NB4 (cell line): ENCODE results near the gene CDRT15.

Source experiments
- DNase-seq: peaks from one replicate; pipeline ENCODE4 v3.0.0; 2010; ENCODE audit warnings: low read depth
- H3K4me3 ChIP-seq: one replicate; pipeline ENCODE4 v1.5.1; 2011; ENCODE audit warnings: mild to moderate bottlenecking, low read depth, low read length, moderate library complexity
- CTCF ChIP-seq: IDR thresholded peaks from one replicate; pipeline ENCODE4 v1.5.1; 2012; ENCODE audit warnings: low read depth, low read length
- MAX ChIP-seq: IDR thresholded peaks from 2 replicates; pipeline ENCODE4 v1.6.1; 2011; ENCODE audit warnings: low read depth, low read length
- MYC ChIP-seq: IDR thresholded peaks from 2 replicates; pipeline ENCODE4 v1.6.1; 2011; ENCODE audit warnings: low read depth, low read length
- POLR2A ChIP-seq: IDR thresholded peaks from 2 replicates; pipeline ENCODE4 v1.6.1; 2011; ENCODE audit warnings: mild to moderate bottlenecking; ENCODE audit not compliant: insufficient read length; ENCODE audit errors: extremely low read depth

CDRT15 gene

GRCh38 chr17:14205992-14206461 is 30.6 kb downstream of the CDRT15 start:
- TF ChIP-seq POLR2A (no peak), MYC (no peak), CTCF (no peak), MAX (no peak)
- no peak for DNase-seq
- no peak overlapping the region for H3K4me3 ChIP-seq

- no peak for DNase-seq
- H3K4me3 ChIP-seq = no peak overlapping the region
- TF ChIP-seq MAX (no peak), MYC (no peak)
These were observed 31.3 kb downstream of the CDRT15 start for GRCh38 chr17:14205380-14205779.

GRCh38 chr17:14204546-14204945 is 32.1 kb downstream of the CDRT15 start:
- H3K4me3 ChIP-seq = no peak overlapping the region
- TF ChIP-seq POLR2A (no peak), CTCF (no peak), MAX (no peak), MYC (no peak)
- no peak for DNase-seq

GRCh38 chr17:14204084-14204483 is 32.6 kb downstream of the CDRT15 start:
- DNase-seq = no peak
- H3K4me3 ChIP-seq = no peak overlapping the region
- TF ChIP-seq POLR2A (no peak), MAX (no peak), MYC (no peak), CTCF (no peak)

- DNase-seq = no peak
- no peak overlapping the region for H3K4me3 ChIP-seq
- TF ChIP-seq MYC (no peak), MAX (no peak), CTCF (no peak), POLR2A (no peak)
These were observed 33.3 kb downstream of the CDRT15 start for GRCh38 chr17:14203388-14203787.

GRCh38 chr17:14202388-14203166 is 34.1 kb downstream of the CDRT15 start:
- TF ChIP-seq CTCF = no peak
- no peak for TF ChIP-seq MAX
- TF ChIP-seq POLR2A = no peak
- TF ChIP-seq MYC = no peak
- DNase-seq = no peak
- no peak overlapping the region for H3K4me3 ChIP-seq
